Measurements from ENCODE around the gene ARF1.

- TF ChIP-seq, protein P1, sequence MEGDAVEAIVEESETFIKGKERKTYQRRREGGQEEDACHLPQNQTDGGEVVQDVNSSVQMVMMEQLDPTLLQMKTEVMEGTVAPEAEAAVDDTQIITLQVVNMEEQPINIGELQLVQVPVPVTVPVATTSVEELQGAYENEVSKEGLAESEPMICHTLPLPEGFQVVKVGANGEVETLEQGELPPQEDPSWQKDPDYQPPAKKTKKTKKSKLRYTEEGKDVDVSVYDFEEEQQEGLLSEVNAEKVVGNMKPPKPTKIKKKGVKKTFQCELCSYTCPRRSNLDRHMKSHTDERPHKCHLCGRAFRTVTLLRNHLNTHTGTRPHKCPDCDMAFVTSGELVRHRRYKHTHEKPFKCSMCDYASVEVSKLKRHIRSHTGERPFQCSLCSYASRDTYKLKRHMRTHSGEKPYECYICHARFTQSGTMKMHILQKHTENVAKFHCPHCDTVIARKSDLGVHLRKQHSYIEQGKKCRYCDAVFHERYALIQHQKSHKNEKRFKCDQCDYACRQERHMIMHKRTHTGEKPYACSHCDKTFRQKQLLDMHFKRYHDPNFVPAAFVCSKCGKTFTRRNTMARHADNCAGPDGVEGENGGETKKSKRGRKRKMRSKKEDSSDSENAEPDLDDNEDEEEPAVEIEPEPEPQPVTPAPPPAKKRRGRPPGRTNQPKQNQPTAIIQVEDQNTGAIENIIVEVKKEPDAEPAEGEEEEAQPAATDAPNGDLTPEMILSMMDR (IDR thresholded peaks at IDR 0.05): no peak
- TF ChIP-seq POLR2A (IDR thresholded peaks at IDR 0.05): no peak
These were observed 35.4 kb upstream of the ARF1 start for GRCh38 chr1:228047183-228047466.
